Liver (tissue), 3 donors: ENCODE measurements around the gene OR5P2.
"Not testable (repeated sequence)": the region's sequence is repeated elsewhere in the genome, so short reads cannot be mapped to it uniquely, and the experiment has no call there.

Source experiments
- CTCF ChIP-seq: fragments of 150-350 bp; IDR thresholded peaks from 2 replicates; pipeline ENCODE4 v1.5.1; 2017; ENCODE audit warnings: improper control_type of control experiment, low read depth, low read length; ENCODE audit not compliant: missing input control
- EGR1 ChIP-seq, 2 donors: IDR thresholded peaks; 2 replicates each; pipeline ENCODE4 v1.6.1; 2016 to 2018; ENCODE audit warnings: antibody characterized with exemption in 2 of 2, low read depth in 2 of 2
- FOXA1 ChIP-seq: IDR thresholded peaks from 2 replicates; pipeline ENCODE4 v1.6.1; 2016; ENCODE audit warnings: antibody characterized with exemption
- JUND ChIP-seq, 2 donors: IDR thresholded peaks; 2 replicates each; pipeline ENCODE4 v1.6.1; 2016; ENCODE audit warnings: antibody characterized with exemption in 2 of 2
- MAX ChIP-seq: IDR thresholded peaks from 2 replicates; pipeline ENCODE4 v1.6.1; 2016; ENCODE audit warnings: antibody characterized with exemption
- RAD21 ChIP-seq, 2 donors: IDR thresholded peaks; 2 replicates each; pipeline ENCODE4 v1.6.1; 2016; ENCODE audit warnings: antibody characterized with exemption in 2 of 2, mild to moderate bottlenecking in 2 of 2
- RXRA ChIP-seq, 2 donors: IDR thresholded peaks; 2 replicates each; pipeline ENCODE4 v1.6.1; 2017 to 2018; ENCODE audit warnings: antibody characterized with exemption in 2 of 2, mild to moderate bottlenecking in 1 of 2
- SP1 ChIP-seq: IDR thresholded peaks from 2 replicates; pipeline ENCODE4 v1.6.1; 2018; ENCODE audit warnings: antibody characterized with exemption, mild to moderate bottlenecking
- TAF1 ChIP-seq: conservative IDR thresholded peaks from 2 replicates; pipeline ENCODE4 v1.6.1; 2016; ENCODE audit warnings: antibody characterized with exemption, mild to moderate bottlenecking
- YY1 ChIP-seq: IDR thresholded peaks from 2 replicates; pipeline ENCODE4 v1.6.1; 2016; ENCODE audit warnings: antibody characterized with exemption, mild to moderate bottlenecking
- TF ChIP-seq, protein P1 (sequence below): IDR thresholded peaks from 2 replicates; pipeline ENCODE4 v1.6.1; 2016; ENCODE audit warnings: antibody characterized with exemption
- TF ChIP-seq, protein P2 (sequence below): IDR thresholded peaks from 2 replicates; pipeline ENCODE4 v1.6.1; 2016; ENCODE audit warnings: antibody characterized with exemption, mild to moderate bottlenecking
- TF ChIP-seq, protein P3 (sequence below): IDR thresholded peaks from 2 replicates; pipeline ENCODE4 v1.6.1; 2016; ENCODE audit warnings: antibody characterized with exemption
- donor health status: healthy.
- donor health status: healthy.

- TF ChIP-seq, protein P1, sequence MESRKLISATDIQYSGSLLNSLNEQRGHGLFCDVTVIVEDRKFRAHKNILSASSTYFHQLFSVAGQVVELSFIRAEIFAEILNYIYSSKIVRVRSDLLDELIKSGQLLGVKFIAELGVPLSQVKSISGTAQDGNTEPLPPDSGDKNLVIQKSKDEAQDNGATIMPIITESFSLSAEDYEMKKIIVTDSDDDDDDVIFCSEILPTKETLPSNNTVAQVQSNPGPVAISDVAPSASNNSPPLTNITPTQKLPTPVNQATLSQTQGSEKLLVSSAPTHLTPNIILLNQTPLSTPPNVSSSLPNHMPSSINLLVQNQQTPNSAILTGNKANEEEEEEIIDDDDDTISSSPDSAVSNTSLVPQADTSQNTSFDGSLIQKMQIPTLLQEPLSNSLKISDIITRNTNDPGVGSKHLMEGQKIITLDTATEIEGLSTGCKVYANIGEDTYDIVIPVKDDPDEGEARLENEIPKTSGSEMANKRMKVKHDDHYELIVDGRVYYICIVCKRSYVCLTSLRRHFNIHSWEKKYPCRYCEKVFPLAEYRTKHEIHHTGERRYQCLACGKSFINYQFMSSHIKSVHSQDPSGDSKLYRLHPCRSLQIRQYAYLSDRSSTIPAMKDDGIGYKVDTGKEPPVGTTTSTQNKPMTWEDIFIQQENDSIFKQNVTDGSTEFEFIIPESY, result not testable (repeated sequence)
- TF ChIP-seq, protein P2, sequence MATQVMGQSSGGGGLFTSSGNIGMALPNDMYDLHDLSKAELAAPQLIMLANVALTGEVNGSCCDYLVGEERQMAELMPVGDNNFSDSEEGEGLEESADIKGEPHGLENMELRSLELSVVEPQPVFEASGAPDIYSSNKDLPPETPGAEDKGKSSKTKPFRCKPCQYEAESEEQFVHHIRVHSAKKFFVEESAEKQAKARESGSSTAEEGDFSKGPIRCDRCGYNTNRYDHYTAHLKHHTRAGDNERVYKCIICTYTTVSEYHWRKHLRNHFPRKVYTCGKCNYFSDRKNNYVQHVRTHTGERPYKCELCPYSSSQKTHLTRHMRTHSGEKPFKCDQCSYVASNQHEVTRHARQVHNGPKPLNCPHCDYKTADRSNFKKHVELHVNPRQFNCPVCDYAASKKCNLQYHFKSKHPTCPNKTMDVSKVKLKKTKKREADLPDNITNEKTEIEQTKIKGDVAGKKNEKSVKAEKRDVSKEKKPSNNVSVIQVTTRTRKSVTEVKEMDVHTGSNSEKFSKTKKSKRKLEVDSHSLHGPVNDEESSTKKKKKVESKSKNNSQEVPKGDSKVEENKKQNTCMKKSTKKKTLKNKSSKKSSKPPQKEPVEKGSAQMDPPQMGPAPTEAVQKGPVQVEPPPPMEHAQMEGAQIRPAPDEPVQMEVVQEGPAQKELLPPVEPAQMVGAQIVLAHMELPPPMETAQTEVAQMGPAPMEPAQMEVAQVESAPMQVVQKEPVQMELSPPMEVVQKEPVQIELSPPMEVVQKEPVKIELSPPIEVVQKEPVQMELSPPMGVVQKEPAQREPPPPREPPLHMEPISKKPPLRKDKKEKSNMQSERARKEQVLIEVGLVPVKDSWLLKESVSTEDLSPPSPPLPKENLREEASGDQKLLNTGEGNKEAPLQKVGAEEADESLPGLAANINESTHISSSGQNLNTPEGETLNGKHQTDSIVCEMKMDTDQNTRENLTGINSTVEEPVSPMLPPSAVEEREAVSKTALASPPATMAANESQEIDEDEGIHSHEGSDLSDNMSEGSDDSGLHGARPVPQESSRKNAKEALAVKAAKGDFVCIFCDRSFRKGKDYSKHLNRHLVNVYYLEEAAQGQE, result not testable (repeated sequence)
- TF ChIP-seq CTCF; FOXA1; MAX; SP1; RAD21 (IDR thresholded peaks at IDR 0.05); EGR1 (IDR thresholded peaks at IDR 0.05; ENCODE audit: low read depth in 2 of 2); RXRA (IDR thresholded peaks at IDR 0.05); YY1; TAF1; JUND (IDR thresholded peaks at IDR 0.05): not testable (repeated sequence)
- TF ChIP-seq, protein P3, sequence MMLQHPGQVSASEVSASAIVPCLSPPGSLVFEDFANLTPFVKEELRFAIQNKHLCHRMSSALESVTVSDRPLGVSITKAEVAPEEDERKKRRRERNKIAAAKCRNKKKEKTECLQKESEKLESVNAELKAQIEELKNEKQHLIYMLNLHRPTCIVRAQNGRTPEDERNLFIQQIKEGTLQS, result not testable (repeated sequence)
These were observed 18.2 kb upstream of the OR5P2 start for GRCh38 chr11:7814897-7815296.
